CD8-positive, alpha-beta memory T cell (primary cell): ENCODE data around the gene WDFY2. TPM values are rescaled to one million over a fixed set of nuclear protein-coding genes. Genes with fewer than 3 reads are reported as not detected.

Source experiments
- CTCF ChIA-PET: fragments of 350-600 bp; sonication (Branson Sonifier 250); formaldehyde crosslinking; loops from one replicate; lab custom pipeline; 2021; ENCODE audit warnings: antibody characterized with exemption; lab: Charles Lee
- POLR2A ChIA-PET: fragments of 350-600 bp; sonication (Branson Sonifier 250); formaldehyde crosslinking; loops from one replicate; lab custom pipeline; 2021; ENCODE audit warnings: antibody characterized with exemption; lab: Charles Lee
- DNase-seq, 5 donors: peaks; one replicate each; pipeline versions ENCODE4 v3.0.0 to v3.0.0-alpha.2; 2020 to 2022; ENCODE audit warnings: mixed read lengths in 1 of 5
- H3K27ac ChIP-seq: one replicate; pipeline ENCODE4 v1.7.0; 2013; ENCODE audit warnings: low read depth, mild to moderate bottlenecking, low read length, moderate library complexity
- H3K27me3 ChIP-seq: 2 replicates; pipeline ENCODE4 v1.7.0; 2013; ENCODE audit warnings: low read length, mild to moderate bottlenecking; ENCODE audit not compliant: insufficient read depth, poor library complexity, severe bottlenecking
- H3K36me3 ChIP-seq: 2 replicates; pipeline ENCODE4 v1.7.0; 2013; ENCODE audit warnings: mild to moderate bottlenecking, low read length, moderate library complexity; ENCODE audit not compliant: insufficient read depth
- H3K4me1 ChIP-seq: 2 replicates; pipeline ENCODE4 v1.7.0; 2013; ENCODE audit warnings: mild to moderate bottlenecking, low read length, moderate library complexity; ENCODE audit not compliant: insufficient read depth
- H3K4me3 ChIP-seq: 2 replicates; pipeline ENCODE4 v1.7.0; 2013; ENCODE audit warnings: mild to moderate bottlenecking, low read length
- H3K9me3 ChIP-seq: 2 replicates; pipeline ENCODE4 v1.7.0; 2013; ENCODE audit warnings: mild to moderate bottlenecking, low read length
- H3K27ac Mint-ChIP-seq, 8 donors: one replicate each; pipeline ENCODE4 v1.8.0; 2020 to 2021; ENCODE audit warnings: mixed read lengths in 8 of 8, mild to moderate bottlenecking in 6 of 8, inconsistent platforms in 3 of 8, moderate library complexity in 3 of 8
- H3K27me3 Mint-ChIP-seq, 2 donors: one replicate each; pipeline ENCODE4 v1.8.0; 2020 to 2021; ENCODE audit warnings: mixed read lengths in 2 of 2, mild to moderate bottlenecking in 1 of 2, moderate library complexity in 1 of 2
- H3K36me3 Mint-ChIP-seq, 3 donors: one replicate each; pipeline ENCODE4 v1.8.0; 2020 to 2021; ENCODE audit warnings: mixed read lengths in 3 of 3, inconsistent platforms in 1 of 3, mild to moderate bottlenecking in 1 of 3
- H3K4me1 Mint-ChIP-seq, 3 donors: one replicate each; pipeline ENCODE4 v1.8.0; 2020 to 2021; ENCODE audit warnings: mixed read lengths in 3 of 3, inconsistent platforms in 1 of 3, mild to moderate bottlenecking in 1 of 3
- H3K4me3 Mint-ChIP-seq, 7 donors: one replicate each; pipeline ENCODE4 v1.8.0; 2020 to 2021; ENCODE audit warnings: mixed read lengths in 7 of 7, mild to moderate bottlenecking in 6 of 7, moderate library complexity in 4 of 7, inconsistent platforms in 2 of 7
- H3K9me3 Mint-ChIP-seq, 5 donors: one replicate each; pipeline ENCODE4 v1.8.0; 2020 to 2022; ENCODE audit warnings: mixed read lengths in 5 of 5, mild to moderate bottlenecking in 3 of 5, moderate library complexity in 2 of 5, inconsistent platforms in 1 of 5
- polyA plus RNA-seq: library from polyadenylated mRNA; unstranded; fragments of 300-500 nt; fragmentation: Illumina TruSeq; gene quantifications from one replicate; pipeline ENCODE4 v1.2.3, GENCODE V29; 2021
- total RNA-seq, 2 experiments: library from RNA; stranded (reverse); gene quantifications; one replicate each; pipeline ENCODE4 v1.2.3, GENCODE V29; 2021

The WDFY2 gene
- total and polyA plus RNA-seq, 3 experiments from 2014 or later = 3.9 to 7.1 (median 6.1) TPM

GRCh38 chr13:51764184-51765141 is 180.2 kb downstream of the WDFY2 start:
- ChIA-PET CTCF (interaction anchor here (0.5 to 1.7 kb wide), 3 partner anchors 16 to 282 kb away, joined by 3 to 7 read pairs (median 3); no protein-coding TSS in a partner anchor), POLR2A (interaction anchor here (0.6 to 1.3 kb wide), 6 partner anchors 39 to 321 kb away, joined by 3 to 5 read pairs (median 4); partner anchors contain the start of gene INTS6)
- H3K4me1 ChIP-seq = peaks cover 16% of the 10 kb centered on the region
- H3K27me3 ChIP-seq = no peaks in the 10 kb centered on the region
- no peaks in the 10 kb centered on the region for H3K27me3 Mint-ChIP-seq
- no peaks in the 10 kb centered on the region for H3K9me3 ChIP-seq
- H3K4me1 Mint-ChIP-seq = peaks cover 17 to 20% (median 20%) of the 10 kb centered on the region in 3 donors
- peaks cover 9 to 50% (median 17%) of the 10 kb centered on the region in 3 donors for H3K36me3 Mint-ChIP-seq
- peak overlapping the region; percentile 23 for H3K4me3 ChIP-seq
- peaks cover 4% of the 10 kb centered on the region for H3K36me3 ChIP-seq
- peak overlapping the region; percentile 25 for H3K27ac ChIP-seq
- H3K9me3 Mint-ChIP-seq = no peaks in the 10 kb centered on the region
- peak overlapping the region; percentile 86 to 98 (median 92) for H3K27ac Mint-ChIP-seq
- DNase-seq = peak; percentile 33 to 61 (median 41)
- peak overlapping the region; percentile 80 to 89 (median 82) for H3K4me3 Mint-ChIP-seq

- Histone ChIP-seq H3K27me3 (no peaks in the 10 kb centered on the region), H3K36me3 (peaks cover 1% of the 10 kb centered on the region), H3K9me3 (no peaks in the 10 kb centered on the region), H3K27ac (no peak overlapping the region), H3K4me3 (peak overlapping the region; percentile 23), H3K4me1 (peaks cover 16% of the 10 kb centered on the region)
- H3K27ac Mint-ChIP-seq = peak overlapping the region; percentile 86 to 98 (median 92)
- peaks cover 17 to 20% (median 20%) of the 10 kb centered on the region in 3 donors for H3K4me1 Mint-ChIP-seq
- ChIA-PET POLR2A (interaction anchor here (0.6 to 1.3 kb wide), 4 partner anchors 38 to 321 kb away, joined by 3 to 5 read pairs (median 4); partner anchors contain the start of gene INTS6), CTCF (interaction anchor here (1.7 kb wide), 1 partner anchor 33 kb away, joined by 7 read pairs; no protein-coding TSS in a partner anchor)
- peaks cover 7 to 47% (median 13%) of the 10 kb centered on the region in 3 donors for H3K36me3 Mint-ChIP-seq
- H3K27me3 Mint-ChIP-seq = no peaks in the 10 kb centered on the region
- peak overlapping the region; percentile 80 to 89 (median 82) for H3K4me3 Mint-ChIP-seq
- DNase-seq = no peak
- no peaks in the 10 kb centered on the region for H3K9me3 Mint-ChIP-seq
These were observed 180.9 kb downstream of the WDFY2 start for GRCh38 chr13:51765142-51765515.

- Histone ChIP-seq H3K4me3 (no peak overlapping the region), H3K9me3 (no peaks in the 10 kb centered on the region), H3K27me3 (no peaks in the 10 kb centered on the region), H3K4me1 (peaks cover 16% of the 10 kb centered on the region), H3K36me3 (no peaks in the 10 kb centered on the region), H3K27ac (no peak overlapping the region)
- no peak for DNase-seq
- ChIA-PET CTCF (interaction anchor here (1.3 kb wide), 1 partner anchor 31 kb away, joined by 3 read pairs; no protein-coding TSS in a partner anchor), POLR2A (no interaction called here)
- Mint-ChIP-seq H3K4me3 (no peak overlapping the region), H3K27me3 (no peaks in the 10 kb centered on the region), H3K36me3 (peaks cover 0 to 49% (median 6%) of the 10 kb centered on the region in 3 donors), H3K27ac (peak overlapping the region in 2 of 8 donors; percentile 33 to 95), H3K4me1 (peaks cover 17 to 20% (median 20%) of the 10 kb centered on the region in 3 donors), H3K9me3 (no peaks in the 10 kb centered on the region)
These were observed 182.8 kb downstream of the WDFY2 start for GRCh38 chr13:51767100-51767499.

- Histone ChIP-seq H3K27ac (no peak overlapping the region), H3K9me3 (no peaks in the 10 kb centered on the region), H3K36me3 (peaks cover 3% of the 10 kb centered on the region), H3K27me3 (no peaks in the 10 kb centered on the region), H3K4me3 (no peak overlapping the region), H3K4me1 (peaks cover 16% of the 10 kb centered on the region)
- peak overlapping the region in 3 of 8 donors; percentile 43 to 86 (median 63) for H3K27ac Mint-ChIP-seq
- no peak for DNase-seq
- H3K4me1 Mint-ChIP-seq = peaks cover 17 to 20% (median 20%) of the 10 kb centered on the region in 3 donors
- H3K9me3 Mint-ChIP-seq = no peaks in the 10 kb centered on the region
- POLR2A ChIA-PET = no interaction called here
- H3K4me3 Mint-ChIP-seq = no peak overlapping the region
- H3K27me3 Mint-ChIP-seq = no peaks in the 10 kb centered on the region
- H3K36me3 Mint-ChIP-seq = peaks cover 0 to 50% (median 2%) of the 10 kb centered on the region in 3 donors
- CTCF ChIA-PET = no interaction called here
These were observed 184.2 kb downstream of the WDFY2 start for GRCh38 chr13:51768378-51768921.

GRCh38 chr13:51768976-51769375 is 184.7 kb downstream of the WDFY2 start:
- no peaks in the 10 kb centered on the region for H3K27me3 Mint-ChIP-seq
- H3K27me3 ChIP-seq = no peaks in the 10 kb centered on the region
- no peak for DNase-seq
- no peak overlapping the region for H3K4me3 ChIP-seq
- peaks cover 15 to 18% (median 18%) of the 10 kb centered on the region in 3 donors for H3K4me1 Mint-ChIP-seq
- no peaks in the 10 kb centered on the region for H3K9me3 Mint-ChIP-seq
- H3K27ac ChIP-seq = no peak overlapping the region
- peaks cover 0 to 55% (median 2%) of the 10 kb centered on the region in 3 donors for H3K36me3 Mint-ChIP-seq
- H3K9me3 ChIP-seq = no peaks in the 10 kb centered on the region
- ChIA-PET CTCF (no interaction called here), POLR2A (no interaction called here)
- peaks cover 3% of the 10 kb centered on the region for H3K36me3 ChIP-seq
- H3K27ac Mint-ChIP-seq = peak overlapping the region in 2 of 8 donors; percentile 43 to 63
- no peak overlapping the region for H3K4me3 Mint-ChIP-seq
- H3K4me1 ChIP-seq = peaks cover 14% of the 10 kb centered on the region

GRCh38 chr13:51769455-51770127 is 185.3 kb downstream of the WDFY2 start:
- Mint-ChIP-seq H3K27me3 (no peaks in the 10 kb centered on the region), H3K9me3 (no peaks in the 10 kb centered on the region), H3K4me1 (peaks cover 10 to 12% (median 12%) of the 10 kb centered on the region in 3 donors), H3K36me3 (peaks cover 0 to 55% (median 2%) of the 10 kb centered on the region in 3 donors), H3K4me3 (no peak overlapping the region), H3K27ac (peak overlapping the region in 1 of 8 donors; percentile 8)
- ChIA-PET CTCF (no interaction called here), POLR2A (no interaction called here)
- Histone ChIP-seq H3K27ac (no peak overlapping the region), H3K27me3 (no peaks in the 10 kb centered on the region), H3K9me3 (no peaks in the 10 kb centered on the region), H3K4me1 (peaks cover 8% of the 10 kb centered on the region), H3K4me3 (no peak overlapping the region), H3K36me3 (peaks cover 3% of the 10 kb centered on the region)
- no peak for DNase-seq

- Histone ChIP-seq H3K27me3 (no peaks in the 10 kb centered on the region), H3K27ac (no peak overlapping the region), H3K4me3 (no peak overlapping the region), H3K9me3 (no peaks in the 10 kb centered on the region), H3K4me1 (peaks cover 2% of the 10 kb centered on the region), H3K36me3 (peaks cover 3% of the 10 kb centered on the region)
- DNase-seq = no peak
- H3K4me1 Mint-ChIP-seq = peaks cover 4 to 6% (median 6%) of the 10 kb centered on the region in 3 donors
- H3K27ac Mint-ChIP-seq = peak overlapping the region in 5 of 8 donors; percentile 27 to 58 (median 46)
- H3K4me3 Mint-ChIP-seq = no peak overlapping the region
- H3K9me3 Mint-ChIP-seq = no peaks in the 10 kb centered on the region
- no peaks in the 10 kb centered on the region for H3K27me3 Mint-ChIP-seq
- ChIA-PET POLR2A (no interaction called here), CTCF (no interaction called here)
- H3K36me3 Mint-ChIP-seq = peaks cover 0 to 55% (median 2%) of the 10 kb centered on the region in 3 donors
These were observed 185.9 kb downstream of the WDFY2 start for GRCh38 chr13:51770160-51770559.
